ENCODE data around the gene PASK.
A peak's percentile ranks its signal among the peaks of the same experiment; 100 is the strongest.
"Not testable (repeated sequence)": the region's sequence is repeated elsewhere in the genome, so short reads cannot be mapped to it uniquely, and the experiment has no call there.

Gene PASK

GRCh38 chr2:241123816-241124536 is 25.3 kb downstream of the PASK start:
- peak; percentile 32 for DNase-seq

GRCh38 chr2:241122376-241123002 is 26.8 kb downstream of the PASK start:
- no peak for DNase-seq

GRCh38 chr2:241121008-241121407 is 28.3 kb downstream of the PASK start:
- no peak for DNase-seq

- no peak for DNase-seq
These were observed 28.8 kb downstream of the PASK start for GRCh38 chr2:241120440-241120839.

- no peak for DNase-seq
These were observed 30.4 kb downstream of the PASK start for GRCh38 chr2:241118737-241119505.

GRCh38 chr2:241116606-241117560 is 32.4 kb downstream of the PASK start:
- no peak for DNase-seq

- DNase-seq, result no peak
These were observed 33.9 kb downstream of the PASK start for GRCh38 chr2:241115361-241115760.

- no peak for DNase-seq
These were observed 34.4 kb downstream of the PASK start for GRCh38 chr2:241114836-241115235.

- no peak for DNase-seq
These were observed 36.7 kb downstream of the PASK start for GRCh38 chr2:241112592-241112991.

GRCh38 chr2:241112046-241112445 is 37.2 kb downstream of the PASK start:
- no peak for DNase-seq

GRCh38 chr2:241111440-241111805 is 37.8 kb downstream of the PASK start:
- no peak for DNase-seq

- DNase-seq, result no peak
These were observed 38.4 kb downstream of the PASK start for GRCh38 chr2:241110607-241111439.

- no peak for DNase-seq
These were observed 39.1 kb downstream of the PASK start for GRCh38 chr2:241110089-241110606.

- DNase-seq, result no peak
These were observed 39.8 kb downstream of the PASK start for GRCh38 chr2:241109210-241110088.

GRCh38 chr2:241108271-241109209 is 40.7 kb downstream of the PASK start:
- no peak for DNase-seq

GRCh38 chr2:241107031-241107783 is 42.1 kb downstream of the PASK start:
- no peak for DNase-seq

- DNase-seq, result peak; percentile 16
These were observed 43.6 kb downstream of the PASK start for GRCh38 chr2:241105641-241106040.

GRCh38 chr2:241104611-241105010 is 44.7 kb downstream of the PASK start:
- not testable (repeated sequence) for DNase-seq

GRCh38 chr2:241103176-241103595 is 46.1 kb downstream of the PASK start:
- DNase-seq, result no peak
